Dermis microvascular lymphatic vessel endothelial cell (primary cell): ENCODE data around the gene CAST. TPM values are rescaled to one million over a fixed set of nuclear protein-coding genes. Genes with fewer than 3 reads are reported as not detected.
A peak's percentile ranks its signal among the peaks of the same experiment; 100 is the strongest.
"Not testable (repeated sequence)": the region's sequence is repeated elsewhere in the genome, so short reads cannot be mapped to it uniquely, and the experiment has no call there.

ENCODE experiments used
- DNase-seq, 2 donors: peaks; one replicate each; pipeline versions ENCODE4 v3.0.0 to v3.0.0-alpha.2; 2010; ENCODE audit warnings: low read depth in 2 of 2
- total RNA-seq: library from RNA; depleted of rRNA; stranded (reverse); fragments of >200 nt; gene quantifications from 2 replicates; pipeline ENCODE4 v1.2.1, GENCODE V29; 2014

CAST gene
- total RNA-seq, 1 donor from 2014 or later, result 98.1 TPM

DNA sequence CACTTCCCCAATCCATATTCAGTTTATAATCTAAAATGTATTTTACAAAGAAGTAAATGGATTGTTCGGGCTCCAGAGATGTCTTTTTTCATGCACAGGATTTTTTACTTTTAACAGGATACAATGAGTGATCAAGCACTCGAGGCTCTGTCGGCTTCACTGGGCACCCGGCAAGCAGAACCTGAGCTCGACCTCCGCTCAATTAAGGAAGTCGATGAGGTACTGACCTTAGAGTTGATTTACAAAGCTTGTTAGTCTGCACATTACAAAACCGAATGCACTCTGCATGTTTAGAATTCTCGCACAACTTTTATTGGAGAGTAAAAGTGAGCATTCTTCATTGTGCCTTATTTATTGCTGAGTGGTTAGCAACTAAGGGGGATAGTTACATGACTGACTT is 80.4 kb downstream of the CAST start:
- DNase-seq, result no peak

DNA sequence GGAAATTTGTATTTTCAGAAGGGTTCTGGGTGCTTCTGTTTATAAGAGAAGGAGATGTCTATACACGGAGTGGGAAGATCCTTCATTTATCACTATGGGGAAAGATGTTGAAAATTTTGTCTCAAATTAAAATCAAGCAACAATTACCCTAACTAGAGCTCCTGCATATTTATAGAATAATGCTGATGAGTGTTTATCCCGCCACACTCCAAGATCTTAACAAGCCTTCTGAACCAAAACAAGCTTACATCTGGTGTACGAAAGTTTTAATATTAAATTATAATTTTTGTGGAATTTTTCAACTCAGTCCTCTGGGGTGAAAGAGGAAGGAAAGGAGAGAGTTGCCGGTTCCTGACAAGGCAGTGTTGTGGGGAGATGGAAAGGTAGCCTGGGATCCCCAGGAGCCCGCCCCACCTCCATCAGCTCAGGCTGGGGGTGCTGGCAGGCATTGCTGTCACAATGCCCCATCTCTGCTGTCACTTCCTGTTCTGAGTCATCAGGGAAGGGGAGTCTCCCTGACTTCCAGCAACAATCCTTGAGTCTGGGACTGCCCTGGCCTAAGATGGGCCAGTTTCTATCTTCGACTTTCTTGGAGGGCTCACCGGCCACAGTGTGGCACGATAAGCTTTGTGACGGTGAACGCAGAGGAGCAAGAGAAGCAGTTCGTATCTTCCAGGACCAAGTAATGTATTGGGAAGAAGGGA is 81.0 kb downstream of the CAST start:
- DNase-seq, result peak in 1 of 2 donors; percentile 72

DNA sequence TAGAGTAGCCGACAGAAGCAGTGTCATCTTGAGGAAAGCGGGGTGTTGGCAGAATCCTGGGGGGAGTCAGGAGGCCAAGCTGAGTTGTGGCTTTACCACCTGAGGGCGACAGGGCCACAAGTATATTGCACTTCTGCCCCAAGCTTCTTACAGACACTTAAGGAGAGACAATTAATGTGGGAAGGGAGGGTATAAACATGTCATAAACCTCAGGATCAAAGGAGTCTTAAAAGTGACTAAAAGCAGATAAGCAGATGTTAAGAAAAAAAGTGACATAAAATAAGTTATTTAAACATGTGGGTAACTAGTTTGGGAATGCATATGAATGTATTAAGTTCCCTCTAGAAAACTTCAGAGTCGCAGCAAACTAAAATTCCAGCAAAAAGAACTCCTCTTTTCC is 81.6 kb downstream of the CAST start:
- DNase-seq, result no peak

DNA sequence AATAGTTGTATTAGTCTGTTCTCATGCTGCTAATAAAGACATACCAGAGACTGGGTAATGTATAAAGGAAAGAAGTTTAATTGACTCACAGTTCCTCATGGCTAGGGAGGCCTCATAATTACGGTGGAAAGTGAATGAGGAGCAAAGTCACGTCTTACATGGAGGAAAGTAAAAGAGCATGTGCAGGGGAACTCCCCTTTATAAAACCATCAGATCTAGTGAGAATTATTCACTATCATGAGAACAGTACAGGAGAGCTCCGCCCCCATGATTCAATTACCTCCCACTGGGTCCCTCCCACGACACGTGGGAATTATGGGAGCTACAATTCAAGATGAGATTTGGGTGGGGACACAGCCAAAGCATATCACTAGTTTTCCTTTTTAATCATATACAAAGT is 82.0 kb downstream of the CAST start:
- DNase-seq, result not testable (repeated sequence)

DNA sequence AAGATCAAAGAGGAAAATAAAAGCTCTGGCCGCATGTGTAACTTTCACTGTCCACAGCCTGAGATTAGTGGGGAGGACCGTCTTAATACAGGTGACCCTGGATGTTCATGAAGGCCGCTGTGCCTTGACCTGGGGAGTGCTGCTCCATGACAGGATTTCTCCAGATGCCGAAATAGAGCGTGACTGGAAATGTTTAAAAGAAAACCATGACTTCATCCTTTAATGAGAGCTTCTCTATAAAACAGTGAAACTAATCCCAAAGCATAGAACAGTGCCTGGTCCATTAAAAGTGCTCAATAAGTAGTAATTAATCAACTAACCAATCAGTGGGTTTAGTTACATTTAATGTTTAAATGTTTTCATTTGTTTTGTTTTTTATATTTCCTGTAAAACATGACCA is 82.8 kb downstream of the CAST start:
- DNase-seq, result no peak

DNA sequence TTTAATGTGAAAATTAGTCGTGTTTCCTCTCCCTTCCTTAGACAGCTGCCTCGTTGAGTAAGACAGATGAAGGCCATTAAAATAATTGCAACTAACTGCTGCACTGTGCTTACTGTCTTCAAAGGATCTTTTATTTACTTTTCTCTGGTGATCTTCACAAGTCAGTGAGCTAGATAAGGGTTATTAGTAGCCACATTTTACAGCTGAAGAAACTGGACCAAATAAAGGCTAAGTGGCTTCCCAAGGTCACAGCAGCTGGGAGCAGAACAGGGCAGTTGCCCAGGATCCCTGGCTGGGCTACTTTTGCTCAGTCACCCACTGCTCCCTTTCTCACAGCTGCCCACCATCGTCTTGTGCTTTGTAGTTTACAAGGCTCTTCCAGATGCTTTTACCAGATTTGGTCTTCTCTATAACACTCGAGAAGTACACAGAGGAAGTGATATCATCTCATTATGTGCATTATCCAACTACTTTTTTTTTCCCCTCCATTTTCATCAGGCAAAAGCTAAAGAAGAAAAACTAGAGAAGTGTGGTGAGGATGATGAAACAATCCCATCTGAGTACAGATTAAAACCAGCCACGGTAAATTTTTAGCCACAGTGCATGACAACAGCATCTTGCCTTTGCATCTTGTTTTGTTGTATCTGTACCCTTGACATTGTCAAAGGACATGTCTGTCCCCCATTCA is 83.8 kb downstream of the CAST start:
- DNase-seq, result peak in 1 of 2 donors; percentile 9

DNA sequence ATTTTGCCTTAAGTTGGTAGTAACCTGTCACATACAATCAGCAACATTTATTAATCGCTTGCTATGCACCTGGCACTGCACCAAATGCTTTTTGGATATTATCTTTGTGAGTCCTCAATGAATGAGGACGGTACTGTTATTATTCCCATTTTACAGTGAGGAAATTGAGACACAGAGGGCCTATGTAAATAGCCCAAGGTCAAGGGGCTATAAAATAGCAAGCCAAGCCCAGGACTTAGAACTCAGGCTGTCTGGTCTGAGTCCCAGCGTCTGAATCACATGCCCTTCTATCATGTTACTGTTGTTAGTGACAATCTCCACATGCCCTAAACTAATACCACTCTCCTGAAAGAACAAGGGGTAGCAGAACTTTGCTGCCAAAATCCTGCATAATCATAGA is 85.5 kb downstream of the CAST start:
- peak in 1 of 2 donors; percentile 9 for DNase-seq

DNA sequence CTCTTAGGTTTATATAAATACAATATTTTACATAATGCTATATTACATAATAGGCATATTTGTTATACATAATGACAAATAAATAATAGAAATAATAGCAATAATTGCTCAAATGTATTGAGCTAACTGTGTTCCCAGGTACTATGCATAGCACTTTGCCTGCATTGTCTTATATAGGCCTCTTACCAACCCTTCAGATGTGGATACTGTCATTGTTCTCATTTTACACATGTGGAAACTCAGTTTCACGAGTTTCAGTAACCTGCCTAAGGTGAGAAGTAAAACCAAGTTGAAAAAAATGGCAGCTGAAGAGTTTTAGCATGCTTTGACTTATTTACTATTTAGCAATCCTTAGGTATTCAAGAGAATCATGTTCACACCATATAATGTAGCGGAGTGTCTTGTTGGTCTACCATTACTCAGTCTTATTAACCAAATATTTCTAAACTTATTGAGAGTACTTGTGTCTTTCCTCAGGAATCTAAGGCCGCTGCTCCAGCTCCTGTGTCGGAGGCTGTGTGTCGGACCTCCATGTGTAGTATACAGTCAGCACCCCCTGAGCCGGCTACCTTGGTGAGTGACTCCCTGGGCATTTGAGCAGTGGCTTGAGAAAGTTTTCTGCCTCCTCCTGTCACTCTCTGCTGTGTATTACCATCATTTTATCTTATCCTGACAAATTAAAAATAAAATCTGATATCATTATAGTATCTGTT is 88.1 kb downstream of the CAST start:
- DNase-seq, result no peak

DNA sequence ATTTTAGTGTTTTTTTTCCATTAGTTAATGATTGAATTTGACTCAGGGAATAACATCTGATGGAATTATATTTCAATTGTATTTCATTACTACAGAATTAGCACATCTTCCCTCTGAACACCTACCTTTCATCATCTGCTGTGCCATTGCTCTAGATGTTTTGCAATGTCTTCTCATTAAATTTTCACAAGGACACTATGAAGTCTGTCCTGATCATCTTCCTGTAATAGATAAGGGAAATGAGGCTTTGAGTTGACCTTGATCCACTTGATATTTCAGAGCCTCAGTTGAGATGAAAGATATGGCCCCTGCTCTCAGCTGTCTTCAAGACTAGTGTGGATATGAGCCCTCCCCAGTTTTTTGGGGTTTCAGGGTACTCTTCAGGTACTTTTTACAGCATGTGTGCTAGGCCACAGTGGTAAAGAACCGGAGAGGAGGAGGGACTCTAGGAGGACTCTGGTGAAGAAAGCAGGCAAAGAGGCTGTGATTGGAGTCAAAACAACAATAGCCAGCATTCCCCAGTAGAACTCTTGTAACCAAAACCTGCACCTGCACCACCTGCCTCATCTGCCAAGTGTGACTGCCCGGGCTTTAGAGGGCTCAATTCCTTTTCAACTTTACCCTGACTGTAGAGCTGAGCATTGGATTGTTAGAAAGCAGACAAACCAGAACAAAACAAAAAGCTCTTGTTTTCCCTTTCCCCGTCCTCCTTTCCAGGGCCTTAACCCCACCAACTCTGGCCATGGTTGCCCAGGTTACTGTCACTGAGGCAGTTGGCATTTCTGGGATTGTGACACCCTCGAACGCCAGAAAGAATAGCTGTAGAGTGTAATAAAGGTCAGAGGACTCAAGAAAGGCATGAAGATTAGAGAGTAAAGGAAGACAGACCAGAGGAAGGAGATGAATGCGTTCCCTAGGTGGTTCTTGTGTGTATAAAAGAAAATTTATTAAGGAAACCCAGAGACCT is 89.3 kb downstream of the CAST start:
- DNase-seq, result no peak

DNA sequence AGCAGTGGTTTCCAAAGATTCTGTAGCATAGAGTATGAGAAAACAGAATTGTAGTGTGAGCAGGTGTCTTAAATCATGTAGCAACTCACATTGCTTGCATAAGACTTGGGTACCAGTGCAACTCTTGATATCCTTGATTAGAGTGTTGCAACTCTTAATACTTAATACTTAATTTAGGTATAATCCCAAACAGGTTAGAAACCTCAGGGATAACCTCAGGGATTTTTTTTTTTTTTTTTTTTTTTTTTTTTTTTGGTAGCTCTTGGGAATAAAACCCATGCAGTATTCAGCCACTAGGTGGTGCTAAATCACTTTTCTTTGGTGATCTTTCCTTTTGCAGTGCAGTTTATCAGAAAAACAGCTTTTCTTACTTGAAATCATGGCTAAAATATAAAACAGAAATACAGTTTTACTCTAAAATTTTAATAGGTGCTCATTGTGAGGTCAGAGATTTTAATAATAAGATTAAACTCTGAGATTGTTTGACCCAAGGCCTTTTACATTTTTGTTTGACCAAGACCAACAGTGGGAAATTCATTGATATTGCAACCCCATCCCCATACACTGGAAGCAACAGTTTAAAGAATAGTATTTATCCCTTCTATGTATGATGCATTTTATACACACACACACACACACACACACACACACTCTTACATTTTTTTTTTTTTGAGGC is 90.3 kb downstream of the CAST start:
- DNase-seq, result peak; percentile 65 to 75

DNA sequence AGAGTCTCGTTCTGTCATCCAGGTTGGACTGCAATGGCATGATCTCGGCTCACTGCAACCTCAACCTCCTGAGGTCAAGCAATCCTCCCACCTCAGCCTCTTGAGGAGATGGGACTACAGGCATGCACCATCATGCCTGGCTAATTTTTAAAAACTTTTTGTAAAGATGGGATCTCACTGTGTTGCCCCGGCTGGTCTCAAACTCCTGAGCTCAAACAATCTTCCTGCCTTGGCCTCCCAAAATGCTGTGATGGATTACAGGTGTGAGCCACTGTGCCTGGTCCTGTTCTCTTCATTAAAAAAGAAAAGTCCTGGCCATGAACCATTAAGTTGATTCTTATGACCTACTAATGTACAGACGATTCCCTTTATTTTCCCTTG is 90.8 kb downstream of the CAST start:
- DNase-seq, result no peak

DNA sequence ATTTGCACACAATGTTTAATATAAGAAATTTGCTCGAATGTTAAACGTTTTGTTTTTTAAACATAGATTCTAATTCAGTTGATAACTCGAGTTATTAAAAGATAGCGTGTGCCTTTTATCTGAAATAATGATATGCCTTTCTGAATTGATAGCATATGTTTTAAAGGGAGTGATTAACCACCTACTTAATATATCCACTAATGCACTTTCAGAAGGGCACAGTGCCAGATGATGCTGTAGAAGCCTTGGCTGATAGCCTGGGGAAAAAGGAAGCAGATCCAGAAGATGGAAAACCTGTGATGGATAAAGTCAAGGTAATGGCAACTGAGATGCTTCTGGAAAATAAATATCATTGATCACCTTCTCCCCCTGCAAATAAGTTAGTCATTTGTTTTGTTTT is 91.7 kb downstream of the CAST start:
- peak in 1 of 2 donors; percentile 18 for DNase-seq

DNA sequence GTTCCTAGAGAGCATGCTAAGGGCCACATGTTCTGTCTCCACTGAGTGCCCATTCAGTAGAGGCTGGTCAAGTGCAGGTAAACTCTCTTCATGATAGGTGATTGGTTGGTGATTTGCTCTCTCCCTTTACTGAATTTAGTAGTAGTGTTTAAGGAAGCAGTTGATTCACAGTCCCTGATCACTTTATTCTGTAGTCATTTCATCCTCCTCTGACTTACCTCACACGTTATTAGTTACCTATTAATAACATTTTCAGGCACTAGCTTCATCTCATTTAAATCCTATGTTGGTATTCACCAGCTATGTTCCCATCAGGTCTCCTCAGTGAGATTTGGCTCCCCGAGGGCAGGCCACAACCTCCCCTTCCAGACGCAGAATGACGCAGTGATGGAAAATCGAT is 93.7 kb downstream of the CAST start:
- DNase-seq, result no peak

DNA sequence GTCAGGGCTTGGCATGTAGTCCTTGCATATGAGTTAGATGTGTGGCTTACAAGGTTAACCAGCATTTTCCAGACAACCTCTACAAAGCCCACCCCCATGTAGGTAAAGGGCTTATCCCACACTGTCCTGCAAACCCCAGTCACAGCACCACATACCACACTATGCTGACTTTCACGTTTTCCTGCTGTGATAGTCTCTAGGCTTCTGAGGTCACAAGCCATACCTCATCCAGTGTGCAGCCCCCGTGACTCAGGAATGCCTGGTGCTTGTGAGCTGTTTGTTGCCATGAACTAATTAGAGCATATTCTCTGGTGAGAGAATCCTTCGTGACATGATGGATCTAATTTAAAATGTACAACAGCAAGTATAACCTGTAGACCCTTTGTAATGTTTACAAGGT is 94.8 kb downstream of the CAST start:
- no peak for DNase-seq

DNA sequence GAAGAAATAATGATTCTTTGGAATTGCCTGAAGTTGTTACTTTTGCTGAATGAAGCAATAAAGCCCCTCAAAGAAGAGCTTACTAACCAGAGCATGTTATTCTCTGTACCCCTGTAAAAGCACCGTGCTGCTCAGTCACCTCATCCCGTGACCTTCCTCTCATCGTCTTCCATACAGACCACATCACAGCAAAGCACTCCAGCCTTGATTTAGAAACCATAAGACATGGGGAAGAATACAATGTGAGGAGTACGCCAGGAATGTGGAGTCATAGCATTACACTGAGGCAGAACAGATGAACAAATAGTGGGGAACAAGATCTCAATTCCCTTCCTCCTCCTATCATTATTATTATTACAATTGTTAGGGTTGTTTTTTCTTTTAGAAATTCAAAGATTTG is 96.4 kb downstream of the CAST start:
- DNase-seq, result no peak

DNA sequence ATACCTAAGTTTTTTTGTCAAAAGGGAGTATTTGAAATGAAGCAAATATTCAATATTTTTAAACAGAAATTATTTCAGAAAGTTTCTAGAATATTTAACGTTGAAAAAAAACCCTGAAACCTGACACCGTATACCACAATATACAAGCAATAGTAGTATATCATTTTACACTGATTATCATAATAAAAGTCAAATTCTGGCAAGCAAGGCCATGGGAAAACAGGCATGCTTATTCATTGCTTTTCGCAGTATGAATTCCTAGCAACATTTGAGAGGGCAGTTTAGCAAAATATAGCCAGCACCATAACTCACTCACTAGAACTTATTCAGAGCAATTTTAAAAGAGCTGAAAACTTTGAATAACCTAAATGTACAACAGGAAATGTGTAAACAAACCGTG is 99.4 kb downstream of the CAST start:
- no peak for DNase-seq

DNA sequence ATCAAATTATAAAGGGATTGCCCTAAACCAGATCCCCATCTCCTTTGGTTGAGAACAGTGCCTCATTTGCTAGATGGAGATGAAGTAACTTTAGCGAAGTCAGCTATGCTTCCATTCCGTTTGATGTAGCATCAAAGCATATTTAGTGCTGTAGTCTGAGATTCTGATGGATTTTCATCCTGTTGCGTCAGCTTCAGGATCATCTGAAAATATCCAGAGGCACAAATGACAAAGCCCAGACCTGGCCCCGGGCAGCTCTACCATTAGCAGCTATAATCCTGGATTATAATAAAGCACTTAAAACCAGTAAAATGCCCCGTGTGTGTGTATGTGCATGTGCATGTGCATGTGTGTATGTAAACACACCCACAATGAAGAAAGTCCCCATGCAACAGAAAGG is 100.8 kb downstream of the CAST start:
- DNase-seq, result no peak

DNA sequence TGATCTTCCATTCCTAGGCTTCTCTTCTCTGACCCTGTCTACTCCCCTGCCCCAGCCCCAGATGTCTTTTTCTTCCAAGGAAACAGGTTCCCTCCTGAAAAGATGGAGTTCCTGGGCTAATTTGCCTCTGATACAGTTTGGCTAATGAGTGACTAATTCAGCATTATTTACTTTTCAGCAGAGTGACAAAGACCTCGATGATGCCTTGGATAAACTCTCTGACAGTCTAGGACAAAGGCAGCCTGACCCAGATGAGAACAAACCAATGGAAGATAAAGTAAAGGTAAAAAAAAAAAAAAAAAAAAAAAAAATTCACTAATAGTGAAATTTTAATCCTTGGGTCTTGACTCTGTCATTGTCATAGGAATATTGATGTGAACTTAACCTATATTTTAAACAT is 102.9 kb downstream of the CAST start:
- no peak for DNase-seq

DNA sequence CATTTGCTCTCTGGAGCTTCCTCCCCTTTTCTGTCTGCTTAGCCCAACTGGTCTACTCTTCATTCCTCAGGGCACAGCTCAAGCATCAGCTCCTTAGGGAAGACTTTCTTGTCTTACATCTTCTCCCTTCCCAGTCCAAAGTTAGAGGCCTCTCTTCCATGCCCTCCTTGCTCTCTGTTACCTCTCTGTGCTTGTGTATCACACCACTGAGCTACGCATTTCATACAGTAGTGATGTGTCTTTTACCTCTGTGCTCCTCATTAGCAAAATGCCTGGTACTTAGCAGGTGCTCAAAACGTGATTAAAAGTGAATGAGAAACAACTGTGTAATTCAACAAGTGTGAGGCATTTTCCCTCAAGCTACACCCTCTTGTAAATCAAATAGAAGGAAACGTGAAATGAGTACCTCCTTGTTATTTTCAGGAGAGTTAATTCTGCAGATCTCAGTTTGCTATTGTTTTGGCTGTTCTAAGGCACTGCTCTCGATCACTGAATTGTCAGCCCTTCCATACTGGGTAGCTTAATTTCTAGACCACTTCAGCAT is 106.6 kb downstream of the CAST start:
- DNase-seq, result no peak

DNA sequence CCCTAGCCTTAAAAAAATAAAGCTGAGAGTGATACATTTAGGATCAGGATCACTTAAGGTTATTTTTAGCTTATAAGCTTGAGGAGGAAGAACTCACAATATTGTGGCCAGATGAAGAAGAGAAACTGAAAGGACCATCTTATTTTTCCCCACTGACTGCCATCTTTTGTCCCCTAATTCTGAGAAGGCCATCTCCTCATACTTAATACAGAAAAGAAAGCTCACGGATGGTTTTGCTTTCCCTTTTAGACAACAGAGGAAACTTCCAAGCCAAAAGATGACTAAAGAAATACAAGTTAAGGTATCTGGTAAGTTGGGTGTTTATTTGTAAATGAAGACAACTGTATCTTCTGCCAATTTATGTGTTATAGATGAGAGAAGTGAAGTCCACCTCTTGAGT is 109.2 kb downstream of the CAST start:
- no peak for DNase-seq

DNA sequence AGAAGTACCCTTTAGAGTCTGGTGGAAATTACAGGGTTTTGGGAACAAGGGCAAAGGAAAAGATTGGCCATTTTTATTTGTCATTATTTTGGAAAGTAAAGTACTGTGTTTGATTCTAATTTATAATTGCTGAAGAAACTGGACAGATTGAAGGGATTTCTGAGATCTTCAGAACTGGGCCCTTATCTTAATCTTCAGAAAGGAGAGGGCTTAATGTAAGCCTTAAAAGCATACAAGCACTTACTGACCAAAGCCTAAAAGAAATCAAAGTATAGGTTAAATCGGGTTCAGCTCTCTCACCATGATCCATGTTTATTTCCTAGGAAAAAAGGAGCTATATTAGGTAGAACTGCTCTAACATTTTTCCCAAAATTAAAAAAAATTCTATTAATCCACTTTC is 109.9 kb downstream of the CAST start:
- no peak for DNase-seq
